Suprapubic skin (tissue), 4 donors: ENCODE results near the gene SH3GL1. TPM values are rescaled to one million over a fixed set of nuclear protein-coding genes. Genes with fewer than 3 reads are reported as not detected.

Experiments
- DNase-seq, 2 donors: peaks; one replicate each; pipeline ENCODE4 v3.0.0-alpha.2; 2019; ENCODE audit warnings: low spot score in 2 of 2
- H3K27ac ChIP-seq: fragments of 200-600 bp; sonication (generic); one replicate; pipeline ENCODE4 v1.5.1; 2019
- H3K27me3 ChIP-seq: fragments of 200-600 bp; sonication (generic); one replicate; pipeline ENCODE4 v1.5.1; 2019
- H3K36me3 ChIP-seq: fragments of 200-600 bp; sonication (generic); one replicate; pipeline ENCODE4 v1.5.1; 2019
- H3K4me1 ChIP-seq: fragments of 200-600 bp; sonication (generic); one replicate; pipeline ENCODE4 v1.5.1; 2019
- H3K4me3 ChIP-seq: fragments of 200-600 bp; sonication (generic); one replicate; pipeline ENCODE4 v1.5.1; 2019; ENCODE audit warnings: mild to moderate bottlenecking
- H3K9me3 ChIP-seq: fragments of 200-600 bp; sonication (generic); one replicate; pipeline ENCODE4 v1.5.1; 2019
- CTCF ChIP-seq, 2 donors: fragments of 200-600 bp in 1 of 2; fragments of 450-650 bp in 1 of 2; sonication (generic) in 1 of 2; IDR thresholded peaks; one replicate each; pipeline ENCODE4 v1.5.1; 2016 to 2019; ENCODE audit warnings: antibody characterized with exemption in 2 of 2, mild to moderate bottlenecking in 1 of 2, moderate library complexity in 1 of 2
- EP300 ChIP-seq: sonication (generic); formaldehyde crosslinking; IDR thresholded peaks from one replicate; pipeline ENCODE4 v1.6.1; 2017; ENCODE audit warnings: antibody characterized with exemption
- POLR2A ChIP-seq, 2 donors: fragments of 450-650 bp; IDR thresholded peaks; one replicate each; pipeline ENCODE4 v1.6.1; 2017; ENCODE audit warnings: antibody characterized with exemption in 2 of 2, mild to moderate bottlenecking in 2 of 2, moderate library complexity in 2 of 2
- POLR2AphosphoS5 ChIP-seq, 3 donors: sonication (generic); formaldehyde crosslinking; IDR thresholded peaks; one replicate each; pipeline ENCODE4 v1.6.1; 2017; ENCODE audit warnings: antibody characterized with exemption in 3 of 3
- WGBS: methylation state at CpG from one replicate; pipeline ENCODE4 v1.1.5; 2018; 5-methylcytosine and 5-hydroxymethylcytosine counted together
- total RNA-seq, 4 donors: library from RNA; depleted of rRNA; stranded (reverse); fragments of >200 nt; gene quantifications; one replicate each; pipeline ENCODE4 v1.1.0, GENCODE V29; 2016

SH3GL1 gene
- total RNA-seq, 4 donors from 2014 or later = 67.0 to 103 (median 81.0) TPM

- H3K36me3 ChIP-seq = no peaks in the 10 kb centered on the region
- WGBS = 25% methylated on average over 11 of the region's 32 CpGs
- DNase-seq = no peak
Measured at GRCh38 chr19:4403005-4403761, 2.8 kb upstream of the SH3GL1 start.

GRCh38 chr19:4402171-4403004 is 2.0 kb upstream of the SH3GL1 start, which contains the start of gene CHAF1A:
TSS of gene CHAF1A (plus strand) at chr19:4402640. CDS start at chr19:4402763, 123 bp downstream.
- H3K4me3 ChIP-seq = peak within 1 kb of the TSS; percentile 95
- DNase-seq = peak; percentile 100
- under 1% methylated on average over 13 of the region's 84 CpGs for WGBS
- peak within 1 kb of the TSS; percentile 86 for H3K27ac ChIP-seq
- no peaks in the 10 kb centered on the region for H3K27me3 ChIP-seq
- H3K36me3 ChIP-seq = no peaks in the 10 kb centered on the region
- no peaks in the 10 kb centered on the region for H3K9me3 ChIP-seq
- peaks cover 56% of the 10 kb centered on the region for H3K4me1 ChIP-seq
- TF ChIP-seq EP300 = no peak
- TF ChIP-seq POLR2AphosphoS5 (IDR thresholded peaks at IDR 0.05) = peak in 2 of 3 donors; percentile 56 to 97

More at GRCh38 chr19:4403005-4403761, 2.8 kb upstream of the SH3GL1 start:
- peaks cover 48% of the 10 kb centered on the region for H3K4me1 ChIP-seq
- H3K4me3 ChIP-seq = peak overlapping the region; percentile 95
- TF ChIP-seq CTCF (IDR thresholded peaks at IDR 0.05) (no peak), EP300 (no peak), POLR2A (IDR thresholded peaks at IDR 0.05) (no peak), POLR2AphosphoS5 (IDR thresholded peaks at IDR 0.05) (no peak)
- no peaks in the 10 kb centered on the region for H3K9me3 ChIP-seq
- no peaks in the 10 kb centered on the region for H3K27me3 ChIP-seq
- H3K27ac ChIP-seq = peak overlapping the region; percentile 74

GRCh38 chr19:4401769-4402170 is 1.4 kb upstream of the SH3GL1 start:
- H3K4me3 ChIP-seq = peak overlapping the region; percentile 95
- no peak for DNase-seq
- H3K27ac ChIP-seq = peak overlapping the region; percentile 86
- H3K4me1 ChIP-seq = peaks cover 61% of the 10 kb centered on the region
- TF ChIP-seq CTCF (IDR thresholded peaks at IDR 0.05) (no peak), EP300 (no peak), POLR2AphosphoS5 (IDR thresholded peaks at IDR 0.05) (no peak), POLR2A (IDR thresholded peaks at IDR 0.05) (no peak)
- whole genome bisulfite sequencing = 0% methylated on average over 8 of the region's 8 CpGs
- H3K27me3 ChIP-seq = no peaks in the 10 kb centered on the region
- H3K36me3 ChIP-seq = no peaks in the 10 kb centered on the region
- no peaks in the 10 kb centered on the region for H3K9me3 ChIP-seq

GRCh38 chr19:4399812-4400134 is 574 bp downstream of the SH3GL1 start:
- H3K9me3 ChIP-seq = no peaks in the 10 kb centered on the region
- peak overlapping the region; percentile 98 for H3K4me3 ChIP-seq
- no peaks in the 10 kb centered on the region for H3K27me3 ChIP-seq
- no peaks in the 10 kb centered on the region for H3K36me3 ChIP-seq
- TF ChIP-seq POLR2AphosphoS5 (IDR thresholded peaks at IDR 0.05) = peak in 1 of 3 donors; percentile 26
- no peak for TF ChIP-seq CTCF (IDR thresholded peaks at IDR 0.05)
- peak in 1 of 2 donors; percentile 74 for DNase-seq
- H3K4me1 ChIP-seq = peaks cover 72% of the 10 kb centered on the region
- peak overlapping the region; percentile 98 for H3K27ac ChIP-seq
- WGBS = 0% methylated on average over 12 of the region's 12 CpGs

GRCh38 chr19:4396949-4397783 is 3.2 kb downstream of the SH3GL1 start:
- Histone ChIP-seq H3K9me3 (no peaks in the 10 kb centered on the region), H3K27me3 (no peaks in the 10 kb centered on the region), H3K4me1 (peaks cover 75% of the 10 kb centered on the region), H3K27ac (peak overlapping the region; percentile 34), H3K36me3 (no peaks in the 10 kb centered on the region), H3K4me3 (no peak overlapping the region)
- 79% methylated on average over 14 of the region's 15 CpGs for WGBS
- no peak for DNase-seq
- no peak for TF ChIP-seq POLR2A (IDR thresholded peaks at IDR 0.05)
- TF ChIP-seq EP300 = no peak
- TF ChIP-seq CTCF (IDR thresholded peaks at IDR 0.05) = no peak
- no peak for TF ChIP-seq POLR2AphosphoS5 (IDR thresholded peaks at IDR 0.05)
